Lower leg skin (tissue), 4 donors: ENCODE data around the gene NF2. TPM values are rescaled to one million over a fixed set of nuclear protein-coding genes. Genes with fewer than 3 reads are reported as not detected.

Experiments used
- DNase-seq, 2 donors: peaks; one replicate each; pipeline ENCODE4 v3.0.0-alpha.2; 2019; ENCODE audit warnings: low spot score in 2 of 2
- H3K4me3 ChIP-seq: fragments of 200-600 bp; sonication (generic); 2 replicates; pipeline ENCODE4 v1.5.1; 2017; ENCODE audit warnings: mild to moderate bottlenecking, low read depth; ENCODE audit not compliant: poor library complexity, severe bottlenecking
- CTCF ChIP-seq, 3 donors: fragments of 450-650 bp; IDR thresholded peaks; one replicate each; pipeline ENCODE4 v1.5.1; 2016; ENCODE audit warnings: antibody characterized with exemption in 3 of 3, mild to moderate bottlenecking in 3 of 3, moderate library complexity in 2 of 3
- POLR2A ChIP-seq, 2 donors: fragments of 450-650 bp; IDR thresholded peaks; one replicate each; pipeline ENCODE4 v1.6.1; 2016 to 2017; ENCODE audit warnings: antibody characterized with exemption in 2 of 2, mild to moderate bottlenecking in 1 of 2, moderate library complexity in 1 of 2
- WGBS, 2 donors: methylation state at CpG; one replicate each; pipeline ENCODE4 v1.1.5; 2018; 5-methylcytosine and 5-hydroxymethylcytosine counted together
- intact Hi-C: fragments of 100-400 bp; cut with DNase I; formaldehyde crosslinking; loops from one replicate; pipeline ENCODE4 v1.15.0; 2023; ENCODE audit warnings: low total_unique reads
- total RNA-seq, 4 donors: library from RNA; depleted of rRNA; stranded (reverse); fragments of >200 nt; gene quantifications; one replicate each; pipeline ENCODE4 v1.1.0, GENCODE V29; 2016

The NF2 gene
- total RNA-seq, 4 donors from 2014 or later, result 16.7 to 32.0 (median 25.2) TPM

GRCh38 chr22:29567338-29567737 lies 36.1 kb upstream of the NF2 start:
- H3K4me3 ChIP-seq, result no peak overlapping the region
- no peak for DNase-seq
- 64 to 74% methylated on average over 7 of the region's 7 CpGs for WGBS, 2 donors
- TF ChIP-seq POLR2A (IDR thresholded peaks at IDR 0.05) (no peak), CTCF (IDR thresholded peaks at IDR 0.05) (no peak)
- intact Hi-C loops, result no loop called here

- DNase-seq, result no peak
- 71 to 83% methylated on average over 7 of the region's 7 CpGs for WGBS, 2 donors
- no peak overlapping the region for H3K4me3 ChIP-seq
- no peak for TF ChIP-seq CTCF (IDR thresholded peaks at IDR 0.05)
- no peak for TF ChIP-seq POLR2A (IDR thresholded peaks at IDR 0.05)
- intact Hi-C loops, result no loop called here
These were observed 34.3 kb upstream of the NF2 start for GRCh38 chr22:29569011-29569678.

GRCh38 chr22:29570456-29570855 lies 33.0 kb upstream of the NF2 start:
- no peak for DNase-seq
- TF ChIP-seq POLR2A (IDR thresholded peaks at IDR 0.05), result no peak
- TF ChIP-seq CTCF (IDR thresholded peaks at IDR 0.05), result no peak
- intact Hi-C loops, result no loop called here
- WGBS, 2 donors, result 87 to 91% methylated on average over 7 of the region's 7 CpGs
- H3K4me3 ChIP-seq, result no peak overlapping the region

- WGBS, 2 donors, result 93 to 98% methylated on average over 2 of the region's 2 CpGs
- no peak for TF ChIP-seq POLR2A (IDR thresholded peaks at IDR 0.05)
- TF ChIP-seq CTCF (IDR thresholded peaks at IDR 0.05), result no peak
- no peak for DNase-seq
- H3K4me3 ChIP-seq, result no peak overlapping the region
- intact Hi-C loops, result no loop called here
These were observed 32.4 kb upstream of the NF2 start for GRCh38 chr22:29570912-29571549.

GRCh38 chr22:29574762-29575450 lies 28.5 kb upstream of the NF2 start:
- 86 to 90% methylated on average over 7 of the region's 7 CpGs for WGBS, 2 donors
- TF ChIP-seq CTCF (IDR thresholded peaks at IDR 0.05) (no peak), POLR2A (IDR thresholded peaks at IDR 0.05) (no peak)
- DNase-seq, result no peak
- no peak overlapping the region for H3K4me3 ChIP-seq
- intact Hi-C loops, result no loop called here
